ENCODE results near the gene BICD2. TPM values are rescaled to one million over a fixed set of nuclear protein-coding genes. Genes with fewer than 3 reads are reported as not detected.
"Not testable (repeated sequence)": the region's sequence is repeated elsewhere in the genome, so short reads cannot be mapped to it uniquely, and the experiment has no call there.

BICD2 gene
- total RNA-seq, result 37.4 and 40.6 TPM in 2 replicates

DNA sequence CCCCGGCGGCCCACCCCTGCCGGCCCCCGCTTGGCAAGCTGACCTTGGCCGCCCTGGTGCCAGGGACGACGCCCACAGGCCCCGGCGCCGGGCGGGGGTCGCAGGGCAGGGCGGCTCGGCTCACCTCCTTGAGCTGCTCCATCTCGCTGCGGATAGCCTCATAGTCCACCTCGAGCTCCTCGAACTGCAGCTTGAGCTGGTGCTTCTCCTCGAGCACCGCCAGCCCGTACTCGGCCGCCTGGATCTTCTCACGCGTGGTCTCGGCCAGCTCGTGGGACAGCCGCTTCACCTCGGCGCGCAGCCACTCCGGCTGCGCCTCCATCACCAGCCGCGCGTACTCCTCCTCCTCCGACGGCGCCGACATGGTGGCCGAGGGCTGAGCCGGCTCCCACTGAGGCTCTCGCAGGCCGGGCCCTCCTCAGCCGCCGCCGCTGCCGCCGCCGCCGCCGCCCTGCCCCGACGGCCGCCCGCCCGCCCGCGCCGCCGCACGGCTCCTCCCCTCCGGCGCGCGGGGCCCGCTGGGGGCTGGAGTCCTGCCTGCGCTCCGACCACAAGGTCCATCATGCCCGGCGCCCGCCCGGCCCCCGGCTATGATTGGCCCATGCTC is at the start of gene BICD2:
BICD2 (minus strand) TSS at position 453 of the 607 bp plus-strand sequence; CDS start at position 364, 89 bp downstream.
- TF ChIP-seq CTCF (IDR thresholded peaks at IDR 0.05; ENCODE audit: insufficient read depth, low read depth, low read length), result no peak
- H3K4me3 ChIP-seq (ENCODE audit: low read depth, low read length), result peak within 1 kb of the TSS; percentile 90
- no peak for DNase-seq (ENCODE audit: low read depth)

DNA sequence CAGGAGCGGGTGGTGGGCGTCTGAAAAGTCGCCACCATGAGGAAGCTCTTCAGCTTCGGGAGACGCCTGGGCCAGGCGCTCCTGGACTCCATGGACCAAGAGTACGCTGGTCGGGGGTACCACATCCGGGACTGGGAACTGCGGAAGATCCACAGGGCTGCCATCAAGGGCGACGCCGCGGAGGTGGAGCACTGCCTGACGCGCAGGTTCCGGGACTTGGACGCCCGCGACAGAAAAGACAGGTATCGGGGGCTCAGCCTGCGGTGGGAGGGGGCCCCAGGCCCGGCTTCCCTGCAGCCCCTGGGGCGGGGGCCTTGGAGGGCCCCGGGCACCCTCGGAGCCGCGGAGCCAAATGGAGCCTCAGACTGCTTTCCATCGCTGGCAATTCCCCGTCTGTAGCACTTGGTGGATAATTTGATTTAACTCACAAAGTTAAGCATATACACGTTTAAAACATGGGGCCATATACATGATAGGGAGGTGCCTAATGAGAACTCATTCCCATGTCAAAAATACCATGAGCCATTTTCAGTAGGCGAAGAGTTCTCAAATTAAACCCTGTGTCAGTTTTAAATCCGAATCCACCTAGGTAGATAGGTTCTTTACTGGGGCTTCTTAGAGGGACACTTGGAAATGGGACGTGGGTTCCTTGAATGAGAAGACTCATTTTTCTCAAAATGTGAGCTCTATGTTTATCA is 45.1 kb upstream of the BICD2 start:
- not testable (repeated sequence) for H3K4me3 ChIP-seq (ENCODE audit: low read depth, low read length); DNase-seq (ENCODE audit: low read depth)

- peak overlapping the region; percentile 12 for H3K4me3 ChIP-seq (ENCODE audit: low read depth, low read length)
- peak; percentile 82 for DNase-seq (ENCODE audit: low read depth)
- peak; percentile 45 for TF ChIP-seq CTCF (IDR thresholded peaks at IDR 0.05; ENCODE audit: insufficient read depth, low read depth, low read length)
Observed at GRCh38 chr9:92808726-92809451, 44.3 kb upstream of the BICD2 start.

GRCh38 chr9:92807757-92808725 is 43.4 kb upstream of the BICD2 start:
- no peak overlapping the region for H3K4me3 ChIP-seq (ENCODE audit: low read depth, low read length)
- no peak for TF ChIP-seq CTCF (IDR thresholded peaks at IDR 0.05; ENCODE audit: insufficient read depth, low read depth, low read length)
- DNase-seq (ENCODE audit: low read depth), result no peak

DNA sequence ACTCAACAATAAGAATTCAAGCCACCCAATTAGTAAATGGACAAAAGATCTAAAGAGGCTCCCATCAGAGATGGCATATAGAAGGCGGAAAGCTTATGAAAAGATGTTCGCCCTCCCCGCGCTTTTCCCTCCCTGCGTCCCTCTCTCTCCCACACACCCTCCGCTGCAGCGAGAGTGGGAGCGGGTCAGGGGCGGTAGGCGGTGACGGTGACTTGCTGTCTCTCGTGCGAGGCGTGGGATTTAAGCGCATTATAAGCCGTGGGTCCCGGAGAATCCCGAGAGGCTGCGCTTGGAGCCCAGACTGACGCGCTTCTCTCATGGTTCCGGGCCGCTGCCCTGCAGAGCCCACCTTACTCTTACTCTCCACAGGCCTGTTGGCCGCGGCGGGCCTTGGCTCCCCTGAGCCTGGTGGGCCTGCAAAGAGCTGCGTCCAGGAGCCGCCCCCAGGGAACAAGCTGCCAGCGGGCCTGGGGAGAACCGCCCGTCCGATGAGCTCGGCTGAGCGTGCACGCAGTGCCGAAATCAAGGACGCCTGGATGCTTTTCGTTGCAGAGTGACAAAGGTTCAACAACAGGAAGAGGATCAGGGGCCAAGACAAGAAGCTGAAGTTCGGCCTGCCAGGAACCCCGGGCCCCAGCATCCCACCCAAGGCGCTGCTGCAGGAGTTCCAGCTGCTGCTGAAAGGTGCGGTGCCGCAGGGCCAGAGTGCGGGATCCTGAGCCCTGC is 42.6 kb upstream of the BICD2 start:
- no peak for TF ChIP-seq CTCF (IDR thresholded peaks at IDR 0.05; ENCODE audit: insufficient read depth, low read depth, low read length)
- no peak for DNase-seq (ENCODE audit: low read depth)
- H3K4me3 ChIP-seq (ENCODE audit: low read depth, low read length), result no peak overlapping the region

DNA sequence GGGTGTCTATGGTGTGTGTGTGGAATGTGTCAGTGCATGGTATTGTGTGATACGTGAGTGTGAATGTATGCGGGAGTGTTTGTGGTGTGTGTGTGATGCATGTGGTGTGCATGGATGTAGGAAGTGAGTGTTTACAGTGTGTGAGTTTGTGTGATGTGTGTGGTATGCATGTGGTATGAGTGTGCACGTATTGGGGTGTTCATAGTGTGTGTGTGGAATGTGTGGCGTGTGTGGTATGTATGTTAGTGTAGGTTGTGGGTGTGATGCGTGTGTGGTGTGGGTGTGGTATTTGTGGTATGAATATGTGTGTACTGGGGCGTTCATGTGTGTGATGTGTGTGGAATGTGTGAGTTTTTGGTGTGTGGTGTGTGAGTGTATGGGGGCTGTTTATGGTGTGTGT is 40.1 kb upstream of the BICD2 start:
- H3K4me3 ChIP-seq (ENCODE audit: low read depth, low read length), result no peak overlapping the region
- no peak for TF ChIP-seq CTCF (IDR thresholded peaks at IDR 0.05; ENCODE audit: insufficient read depth, low read depth, low read length)
- no peak for DNase-seq (ENCODE audit: low read depth)

All from fibroblast of villous mesenchyme (primary cell).